HepG2 (cell line): ENCODE data around the gene ATP5MK. TPM values are rescaled to one million over a fixed set of nuclear protein-coding genes. Genes with fewer than 3 reads are reported as not detected.

Experiments
- ATAC-seq: fragments of 200-7000 bp; cut with Tn5 transposase; 3 replicates; pipeline ENCODE4 v1.9.1; 2020; ENCODE audit warnings: mild to moderate bottlenecking, moderate library complexity
- BruUV-seq: library from RNA; stranded (reverse); fragments of 400-500 nt; replicated peaks from 2 replicates; lab custom pipeline; 2021; lab: Mats Ljungman, UMichigan
- CTCF ChIA-PET: fragments of 300-600 bp; formaldehyde crosslinking; extraction: SDS; loops from one replicate; lab custom pipeline; 2021; ENCODE audit warnings: low total read pairs, inconsistent platforms, low intra/inter-chr PET ratio; lab: Yijun Ruan, JAX
- POLR2A ChIA-PET: fragments of 350-600 bp; sonication (Branson Sonifier 250); formaldehyde crosslinking; loops from one replicate; lab custom pipeline; 2020; ENCODE audit warnings: antibody characterized with exemption, inconsistent platforms; lab: Yijun Ruan, JAX
- DNase-seq: peaks from one replicate; pipeline ENCODE4 v3.0.0-alpha.2; 2015; ENCODE audit warnings: low spot score
- FAIRE-seq: peaks from 3 replicates; lab custom pipeline; 2011; peaks lifted over from hg19 to GRCh38; lab: Jason Lieb, UNC
- H2AFZ ChIP-seq: one replicate; pipeline ENCODE4 v1.6.1; 2011; ENCODE audit warnings: low read length, inconsistent platforms
- H3K27ac ChIP-seq: fragments of 300-600 bp; 3 replicates; pipeline ENCODE4 v1.8.0; 2011; ENCODE audit warnings: mixed run types, mild to moderate bottlenecking, mixed read lengths, low read length, inconsistent platforms; ENCODE audit not compliant: insufficient read depth; ENCODE audit errors: extremely low read length
- H3K27me3 ChIP-seq, 2 experiments: fragments of 200-600 bp in 1 of 2; 2 replicates in 1 of 2; 3 replicates in 1 of 2; pipeline versions ENCODE4 v1.6.0 to v1.8.0; 2011; ENCODE audit warnings: low read length in 2 of 2, mild to moderate bottlenecking in 2 of 2, moderate library complexity in 2 of 2, inconsistent platforms in 1 of 2; ENCODE audit not compliant: insufficient read depth in 2 of 2, control insufficient read depth in 1 of 2
- H3K36me3 ChIP-seq, 2 experiments: fragments of 200-600 bp in 1 of 2; replicated peaks in 1 of 2; 2 replicates in 1 of 2; 3 replicates in 1 of 2; pipeline versions ENCODE4 v1.5.1 to v1.8.0; 2011; ENCODE audit warnings: low read length in 2 of 2, inconsistent platforms in 1 of 2; ENCODE audit not compliant: insufficient read depth in 2 of 2, control insufficient read depth in 1 of 2
- H3K4me1 ChIP-seq: 2 replicates; pipeline ENCODE4 v1.5.1; 2012; ENCODE audit warnings: low read length, inconsistent platforms; ENCODE audit not compliant: insufficient read depth
- H3K4me2 ChIP-seq: 2 replicates; pipeline ENCODE4 v1.6.0; 2011; ENCODE audit warnings: low read depth, low read length, inconsistent platforms
- H3K4me3 ChIP-seq, 3 experiments: fragments of 200-600 bp in 1 of 3; sonication (generic), shearing (Covaris generic) in 1 of 3; replicated peaks in 1 of 3; 2 replicates each; pipeline ENCODE4 v1.5.1; 2011 to 2016; ENCODE audit warnings: low read length in 3 of 3, inconsistent platforms in 2 of 3, low read depth in 2 of 3, mild to moderate bottlenecking in 2 of 3, control low read depth in 1 of 3, mixed read lengths in 1 of 3; ENCODE audit not compliant: insufficient read depth in 1 of 3
- H3K79me2 ChIP-seq: one replicate; pipeline ENCODE4 v1.6.1; 2011; ENCODE audit warnings: low read length, inconsistent platforms; ENCODE audit not compliant: insufficient read depth
- H3K9ac ChIP-seq: 2 replicates; pipeline ENCODE4 v1.6.0; 2011; ENCODE audit warnings: mild to moderate bottlenecking, low read depth, low read length, inconsistent platforms; ENCODE audit not compliant: insufficient read depth
- H3K9me3 ChIP-seq: 2 replicates; pipeline ENCODE4 v1.5.1; 2012; ENCODE audit warnings: mild to moderate bottlenecking, low read length
- H4K20me1 ChIP-seq: 2 replicates; pipeline ENCODE4 v1.6.0; 2011; ENCODE audit warnings: inconsistent platforms, mild to moderate bottlenecking, low read length, moderate library complexity; ENCODE audit not compliant: insufficient read depth
- HOXA7 ChIP-seq: sonication (generic); formaldehyde crosslinking; IDR thresholded peaks from 2 replicates; pipeline ENCODE4 v1.8.1; 2022; ENCODE audit warnings: mild to moderate bottlenecking, missing genetic modification reagents, moderate library complexity
- MED1 ChIP-seq: sonication (generic); formaldehyde crosslinking; IDR thresholded peaks from 2 replicates; pipeline ENCODE4 v1.4.0; 2020; ENCODE audit warnings: missing genetic modification reagents
- MZF1 ChIP-seq: sonication (generic); formaldehyde crosslinking; IDR thresholded peaks from 2 replicates; pipeline ENCODE4 v1.8.1; 2023; ENCODE audit warnings: mild to moderate bottlenecking, missing genetic modification reagents, borderline replicate concordance
- SIX4 ChIP-seq: sonication (generic); formaldehyde crosslinking; IDR thresholded peaks from 2 replicates; pipeline ENCODE4 v1.4.0; 2020; ENCODE audit warnings: missing genetic modification reagents
- SRF ChIP-seq: IDR thresholded peaks from 2 replicates; pipeline ENCODE4 v1.6.1; 2011; ENCODE audit warnings: mild to moderate bottlenecking, low read depth, low read length, moderate library complexity
- ZBTB1 ChIP-seq: sonication (generic); formaldehyde crosslinking; IDR thresholded peaks from 2 replicates; pipeline ENCODE4 v1.4.0; 2020; ENCODE audit warnings: missing genetic modification reagents, borderline replicate concordance
- ZNF136 ChIP-seq: sonication (generic); formaldehyde crosslinking; IDR thresholded peaks from 2 replicates; pipeline ENCODE4 v1.8.1; 2022; ENCODE audit warnings: low read depth, mild to moderate bottlenecking, moderate library complexity, missing genetic modification reagents
- ZNF317 ChIP-seq: sonication (generic); formaldehyde crosslinking; IDR thresholded peaks from 2 replicates; pipeline ENCODE4 v1.5.0; 2020; ENCODE audit warnings: mild to moderate bottlenecking, missing genetic modification reagents
- ZNF784 ChIP-seq: sonication (generic); formaldehyde crosslinking; IDR thresholded peaks from 2 replicates; pipeline ENCODE4 v1.5.1; 2020; ENCODE audit warnings: missing genetic modification reagents, mild to moderate bottlenecking, borderline replicate concordance
- WGBS: methylation state at CpG from one replicate; pipeline ENCODE4 v1.1.6; 2017; ENCODE audit warnings: low lambda C conversion rate; 5-methylcytosine and 5-hydroxymethylcytosine counted together
- in situ Hi-C: cut with HindIII; loops from 2 replicates; pipeline ENCODE4 v1.10.0; 2017; ENCODE audit warnings: low pct_unique_long_range_greater_than_20kb; ENCODE audit not compliant: extremely low pct_ligation_motif_present
- intact Hi-C: fragments of 100-400 bp; cut with micrococcal nuclease; formaldehyde crosslinking; loops from one replicate; pipeline ENCODE4 v1.10.0; 2022; ENCODE audit not compliant: unreplicated experiment
- polyA plus RNA-seq, 8 experiments: library from polyadenylated mRNA; depleted of rRNA in 3 of 8; stranded (reverse) in 7 of 8; unstranded in 1 of 8; fragments of >200 nt; fragmentation: Illumina TruSeq in 4 of 8; extraction: Trizol in 4 of 8; gene quantifications; 2 replicates each; pipeline versions ENCODE4 v1.2.1 to v1.2.3, GENCODE V29; 2011 to 2016; ENCODE audit warnings: low read depth in 4 of 8, missing spikeins in 1 of 8, mixed read lengths in 1 of 8; ENCODE audit not compliant: insufficient read depth in 1 of 8
- total RNA-seq, 5 experiments: library from RNA; depleted of rRNA; stranded (reverse); fragments of >200 nt; fragmentation: Illumina TruSeq; extraction: Trizol; gene quantifications; 2 replicates each; pipeline ENCODE4 v1.2.3, GENCODE V29; 2016; ENCODE audit warnings: low read depth in 1 of 5
- TF ChIP-seq, protein P1 (sequence below): sonication (generic); formaldehyde crosslinking; IDR thresholded peaks from 2 replicates; pipeline ENCODE4 v1.4.0; 2020; ENCODE audit warnings: missing genetic modification reagents
- TF ChIP-seq, protein P2 (sequence below): sonication (generic); formaldehyde crosslinking; IDR thresholded peaks from 2 replicates; pipeline ENCODE4 v1.4.0; 2020; ENCODE audit warnings: mild to moderate bottlenecking, low read depth, missing genetic modification reagents
- TF ChIP-seq, protein P3 (sequence below): sonication (generic); formaldehyde crosslinking; IDR thresholded peaks from 2 replicates; pipeline ENCODE4 v1.4.0; 2020; ENCODE audit warnings: missing genetic modification reagents

ATP5MK gene
- total and polyA plus RNA-seq, 2 of the 13 experiments (the other 11 are each of a cell fraction or from before 2014, with no cell fraction given) = 312 to 517 TPM

DNA sequence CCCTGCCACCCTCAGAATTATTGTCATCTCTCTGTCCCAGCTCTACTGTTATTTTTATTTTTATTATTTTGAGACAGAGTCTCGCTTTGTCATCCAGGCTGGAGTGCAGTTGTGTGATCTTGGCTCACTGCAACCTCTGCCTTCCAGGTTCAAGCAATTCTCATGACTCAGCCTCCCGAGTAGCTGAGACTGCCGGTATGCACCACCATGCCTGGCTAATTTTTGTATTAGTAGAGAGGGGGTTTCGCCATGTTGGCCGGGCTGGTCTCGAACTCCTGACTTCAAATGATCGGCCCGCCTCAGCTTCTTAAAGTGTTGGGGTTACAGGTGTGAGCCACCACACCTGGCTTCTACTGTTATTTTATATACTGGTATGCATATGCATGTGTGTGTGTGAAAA lies 44.9 kb upstream of the ATP5MK start:
- Histone ChIP-seq H3K79me2 (no peaks in the 10 kb centered on the region), H3K4me3 (no peak overlapping the region), H3K9me3 (no peaks in the 10 kb centered on the region), H4K20me1 (no peaks in the 10 kb centered on the region), H3K9ac (no peak overlapping the region), H3K27me3 (no peaks in the 10 kb centered on the region), H3K4me1 (peaks cover 21% of the 10 kb centered on the region), H3K4me2 (no peak overlapping the region), H3K36me3 (peaks cover 46 to 88% of the 10 kb centered on the region in 2 experiments), H3K27ac (no peak overlapping the region), H2AFZ (no peak overlapping the region)
- FAIRE-seq = no peak
- no peak for ATAC-seq
- in situ Hi-C loops (no loop called here), intact Hi-C loops (no loop called here)
- ChIA-PET POLR2A (no interaction called here), CTCF (no interaction called here)
- TF ChIP-seq ZNF317 = no peak
- no peak for TF ChIP-seq MZF1
- BruUV-seq = no TSS peak
- 96% methylated on average over 8 of the region's 8 CpGs for WGBS
- no peak for DNase-seq

DNA sequence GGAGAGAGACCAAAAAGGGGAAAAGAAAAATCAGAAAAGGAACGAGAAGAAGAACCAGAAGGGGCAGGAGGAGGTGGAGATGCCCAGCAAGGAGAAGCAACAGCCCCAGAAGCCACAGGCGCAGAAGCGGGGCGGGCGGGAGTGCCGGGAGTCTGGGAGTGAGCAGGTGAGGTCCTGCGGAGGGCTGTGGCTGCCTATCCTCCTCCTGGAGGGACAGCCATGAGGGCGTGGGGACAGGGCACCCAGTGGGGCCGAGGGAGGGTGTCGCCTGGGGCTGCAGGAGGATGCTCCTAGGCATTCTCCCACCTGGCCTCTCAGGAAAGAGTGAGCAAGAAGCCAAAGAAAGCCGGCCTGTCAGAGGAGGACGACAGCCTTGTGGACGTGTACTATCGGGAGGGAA lies 44.1 kb upstream of the ATP5MK start:
- ATAC-seq (no peak), DNase-seq (no peak), FAIRE-seq (no peak)
- Histone ChIP-seq H3K4me1 (peaks cover 21% of the 10 kb centered on the region), H3K4me2 (no peak overlapping the region), H4K20me1 (no peaks in the 10 kb centered on the region), H3K9ac (no peak overlapping the region), H3K4me3 (no peak overlapping the region), H3K36me3 (peaks cover 45 to 88% of the 10 kb centered on the region in 2 experiments), H3K27ac (no peak overlapping the region), H3K79me2 (no peaks in the 10 kb centered on the region), H3K9me3 (no peaks in the 10 kb centered on the region), H3K27me3 (no peaks in the 10 kb centered on the region), H2AFZ (no peak overlapping the region)
- intact Hi-C loops (no loop called here), in situ Hi-C loops (no loop called here)
- ChIA-PET CTCF (no interaction called here), POLR2A (no interaction called here)
- BruUV-seq = no TSS peak
- 97% methylated on average over 14 of the region's 14 CpGs for WGBS
- TF ChIP-seq, protein P1, sequence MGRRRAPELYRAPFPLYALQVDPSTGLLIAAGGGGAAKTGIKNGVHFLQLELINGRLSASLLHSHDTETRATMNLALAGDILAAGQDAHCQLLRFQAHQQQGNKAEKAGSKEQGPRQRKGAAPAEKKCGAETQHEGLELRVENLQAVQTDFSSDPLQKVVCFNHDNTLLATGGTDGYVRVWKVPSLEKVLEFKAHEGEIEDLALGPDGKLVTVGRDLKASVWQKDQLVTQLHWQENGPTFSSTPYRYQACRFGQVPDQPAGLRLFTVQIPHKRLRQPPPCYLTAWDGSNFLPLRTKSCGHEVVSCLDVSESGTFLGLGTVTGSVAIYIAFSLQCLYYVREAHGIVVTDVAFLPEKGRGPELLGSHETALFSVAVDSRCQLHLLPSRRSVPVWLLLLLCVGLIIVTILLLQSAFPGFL (CRISPR knock-in tag) = no peak
- TF ChIP-seq MED1 (CRISPR knock-in tag) (no peak), ZBTB1 (no peak), ZNF136 (CRISPR knock-in tag) (no peak), ZNF784 (CRISPR knock-in tag) (no peak), HOXA7 (CRISPR knock-in tag) (no peak), SRF (no peak), SIX4 (CRISPR knock-in tag) (no peak)
- TF ChIP-seq, protein P2, sequence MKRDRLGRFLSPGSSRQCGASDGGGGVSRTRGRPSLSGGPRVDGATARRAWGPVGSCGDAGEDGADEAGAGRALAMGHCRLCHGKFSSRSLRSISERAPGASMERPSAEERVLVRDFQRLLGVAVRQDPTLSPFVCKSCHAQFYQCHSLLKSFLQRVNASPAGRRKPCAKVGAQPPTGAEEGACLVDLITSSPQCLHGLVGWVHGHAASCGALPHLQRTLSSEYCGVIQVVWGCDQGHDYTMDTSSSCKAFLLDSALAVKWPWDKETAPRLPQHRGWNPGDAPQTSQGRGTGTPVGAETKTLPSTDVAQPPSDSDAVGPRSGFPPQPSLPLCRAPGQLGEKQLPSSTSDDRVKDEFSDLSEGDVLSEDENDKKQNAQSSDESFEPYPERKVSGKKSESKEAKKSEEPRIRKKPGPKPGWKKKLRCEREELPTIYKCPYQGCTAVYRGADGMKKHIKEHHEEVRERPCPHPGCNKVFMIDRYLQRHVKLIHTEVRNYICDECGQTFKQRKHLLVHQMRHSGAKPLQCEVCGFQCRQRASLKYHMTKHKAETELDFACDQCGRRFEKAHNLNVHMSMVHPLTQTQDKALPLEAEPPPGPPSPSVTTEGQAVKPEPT (CRISPR knock-in tag) = no peak
- TF ChIP-seq, protein P3, sequence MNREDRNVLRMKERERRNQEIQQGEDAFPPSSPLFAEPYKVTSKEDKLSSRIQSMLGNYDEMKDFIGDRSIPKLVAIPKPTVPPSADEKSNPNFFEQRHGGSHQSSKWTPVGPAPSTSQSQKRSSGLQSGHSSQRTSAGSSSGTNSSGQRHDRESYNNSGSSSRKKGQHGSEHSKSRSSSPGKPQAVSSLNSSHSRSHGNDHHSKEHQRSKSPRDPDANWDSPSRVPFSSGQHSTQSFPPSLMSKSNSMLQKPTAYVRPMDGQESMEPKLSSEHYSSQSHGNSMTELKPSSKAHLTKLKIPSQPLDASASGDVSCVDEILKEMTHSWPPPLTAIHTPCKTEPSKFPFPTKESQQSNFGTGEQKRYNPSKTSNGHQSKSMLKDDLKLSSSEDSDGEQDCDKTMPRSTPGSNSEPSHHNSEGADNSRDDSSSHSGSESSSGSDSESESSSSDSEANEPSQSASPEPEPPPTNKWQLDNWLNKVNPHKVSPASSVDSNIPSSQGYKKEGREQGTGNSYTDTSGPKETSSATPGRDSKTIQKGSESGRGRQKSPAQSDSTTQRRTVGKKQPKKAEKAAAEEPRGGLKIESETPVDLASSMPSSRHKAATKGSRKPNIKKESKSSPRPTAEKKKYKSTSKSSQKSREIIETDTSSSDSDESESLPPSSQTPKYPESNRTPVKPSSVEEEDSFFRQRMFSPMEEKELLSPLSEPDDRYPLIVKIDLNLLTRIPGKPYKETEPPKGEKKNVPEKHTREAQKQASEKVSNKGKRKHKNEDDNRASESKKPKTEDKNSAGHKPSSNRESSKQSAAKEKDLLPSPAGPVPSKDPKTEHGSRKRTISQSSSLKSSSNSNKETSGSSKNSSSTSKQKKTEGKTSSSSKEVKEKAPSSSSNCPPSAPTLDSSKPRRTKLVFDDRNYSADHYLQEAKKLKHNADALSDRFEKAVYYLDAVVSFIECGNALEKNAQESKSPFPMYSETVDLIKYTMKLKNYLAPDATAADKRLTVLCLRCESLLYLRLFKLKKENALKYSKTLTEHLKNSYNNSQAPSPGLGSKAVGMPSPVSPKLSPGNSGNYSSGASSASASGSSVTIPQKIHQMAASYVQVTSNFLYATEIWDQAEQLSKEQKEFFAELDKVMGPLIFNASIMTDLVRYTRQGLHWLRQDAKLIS (CRISPR knock-in tag) = no peak
